Measurements from ENCODE around the gene TTLL12.
"Not testable (repeated sequence)": the region's sequence is repeated elsewhere in the genome, so short reads cannot be mapped to it uniquely, and the experiment has no call there.

TTLL12 gene

DNA sequence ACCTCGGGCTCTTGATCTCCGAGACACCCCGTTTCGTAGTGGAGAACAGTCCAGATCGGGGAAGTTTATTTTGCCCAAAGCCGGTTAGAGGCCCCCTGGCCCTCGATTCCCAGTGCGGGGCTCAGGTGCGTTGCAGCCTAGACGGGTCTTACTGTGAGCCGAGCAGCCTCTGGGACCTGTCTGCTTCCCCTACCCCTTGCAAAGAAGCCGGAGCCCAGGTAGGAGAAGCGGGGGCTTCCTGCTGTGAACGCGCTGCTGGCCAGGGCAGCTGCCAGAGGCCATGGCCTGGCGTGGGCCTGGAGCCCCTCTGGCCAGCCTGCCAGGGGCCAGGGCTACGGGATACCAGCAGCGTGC, 35.0 kb downstream of the TTLL12 start:
- DNase-seq: no peak

DNA sequence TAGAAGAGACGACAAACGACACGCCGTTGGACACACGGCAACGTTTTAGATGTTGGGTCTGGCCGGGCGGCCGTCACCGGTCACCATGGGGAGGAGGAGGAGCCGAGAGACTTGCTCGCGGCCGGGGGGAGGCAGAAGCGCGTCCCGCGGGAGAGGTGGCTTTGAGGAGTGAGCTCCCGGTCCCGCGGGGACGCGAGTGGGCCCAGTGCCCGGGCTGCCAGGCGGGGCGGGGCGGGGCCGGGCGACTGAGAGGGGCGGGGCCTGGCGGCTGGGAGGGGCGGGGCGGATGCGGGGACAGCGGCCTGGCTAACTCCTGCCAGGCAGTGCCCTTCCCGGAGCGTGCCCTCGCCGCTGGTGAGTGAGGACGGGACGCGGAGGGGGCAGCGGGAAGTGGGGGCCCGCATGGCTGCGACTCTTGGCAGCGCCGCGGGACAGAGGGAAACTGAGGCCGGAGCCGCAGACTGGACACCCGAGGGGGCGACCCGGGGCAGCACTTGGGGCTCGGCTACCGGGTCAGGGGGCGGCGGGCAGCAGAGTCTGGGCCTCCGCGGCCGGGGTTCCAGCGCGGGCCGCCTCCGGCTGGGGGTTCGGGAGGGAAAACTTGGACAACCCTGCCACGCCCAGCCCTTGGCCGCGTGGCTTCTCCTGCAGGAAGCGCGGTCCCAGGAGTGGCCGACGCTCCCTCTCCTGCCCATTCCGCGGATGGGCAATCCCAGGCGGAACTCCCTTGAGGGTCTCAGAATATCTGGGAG, 35.5 kb downstream of the TTLL12 start, which contains the start of gene TSPO:
Gene TSPO, plus strand, starts transcription at position 309 of the 752 bp plus-strand sequence. CDS start 7,680 bp downstream, outside the sequence.
- peak; percentile 74 for DNase-seq

GRCh38 chr22:43150731-43151206, 36.2 kb downstream of the TTLL12 start:
- no peak for DNase-seq

- DNase-seq: no peak
Observed at GRCh38 chr22:43148581-43148980, 38.4 kb downstream of the TTLL12 start.

GRCh38 chr22:43147821-43148220, 39.1 kb downstream of the TTLL12 start:
- no peak for DNase-seq

DNA sequence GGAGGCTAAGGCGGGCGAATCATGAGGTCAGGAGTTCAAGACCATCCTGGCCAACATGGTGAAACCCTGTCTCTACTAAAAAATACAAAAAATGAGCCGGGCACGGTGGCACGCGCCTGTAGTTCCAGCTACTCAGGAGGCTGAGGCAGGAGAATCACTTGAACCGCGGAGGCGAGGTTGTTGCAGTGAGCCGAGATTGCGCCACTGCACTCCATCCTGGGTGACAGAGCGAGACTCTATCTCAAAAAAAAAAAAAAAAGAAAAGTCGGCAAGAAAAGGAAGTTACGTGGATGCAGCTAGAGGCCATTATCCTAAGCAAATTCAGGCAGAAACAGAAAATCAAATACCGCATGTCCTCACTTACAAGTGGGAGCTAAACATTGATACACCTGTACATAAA, 40.6 kb downstream of the TTLL12 start:
- DNase-seq: not testable (repeated sequence)

- not testable (repeated sequence) for DNase-seq
Observed at GRCh38 chr22:43145371-43145770, 41.6 kb downstream of the TTLL12 start.

DNA sequence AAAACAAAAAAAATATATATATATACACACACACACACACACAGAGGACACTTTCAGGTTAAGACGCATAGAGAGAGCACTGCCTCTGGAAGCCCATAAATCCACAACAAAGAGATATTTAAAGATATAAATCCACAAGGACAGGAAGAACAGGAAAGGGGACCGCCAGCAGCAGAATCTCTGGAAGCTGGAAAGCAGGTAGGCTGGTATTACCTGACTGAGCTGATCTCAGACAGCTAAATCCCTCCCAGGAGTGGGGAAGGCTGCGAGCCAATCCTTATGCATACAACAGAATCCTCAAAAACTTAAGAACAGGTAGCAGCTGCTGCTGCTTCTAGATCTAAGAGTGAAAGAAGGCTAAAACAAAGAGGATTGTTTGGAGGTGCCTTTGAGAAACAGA, 42.0 kb downstream of the TTLL12 start:
- no peak for DNase-seq

- DNase-seq: peak; percentile 86
Observed at GRCh38 chr22:43142880-43143562, 43.9 kb downstream of the TTLL12 start, which contains the start of gene MCAT. MCAT (minus strand) TSS chr22:43143398; CDS start chr22:43143348, 50 bp downstream.

DNA sequence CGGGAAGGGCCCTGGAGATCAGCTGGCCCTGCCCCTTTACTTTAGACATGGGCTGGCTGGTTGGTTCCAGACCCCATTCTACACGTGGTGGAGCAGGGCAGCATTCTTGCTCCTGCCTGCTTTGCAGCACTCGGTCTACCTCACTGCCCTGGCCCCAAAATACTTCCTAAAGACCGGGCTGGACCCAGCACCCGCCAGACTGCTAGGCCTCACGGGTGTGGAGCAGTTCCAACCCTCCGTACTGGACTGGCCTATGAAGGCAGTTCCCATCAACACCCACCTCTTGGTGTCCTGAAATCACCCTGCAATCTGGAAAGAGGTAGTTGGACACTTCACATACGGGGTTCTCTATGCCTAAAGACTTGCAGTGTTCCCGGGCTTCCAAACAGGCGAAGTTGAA, 50.1 kb downstream of the TTLL12 start:
- DNase-seq: no peak

GRCh38 chr22:43136255-43136654, 50.7 kb downstream of the TTLL12 start:
- DNase-seq: peak; percentile 42

DNA sequence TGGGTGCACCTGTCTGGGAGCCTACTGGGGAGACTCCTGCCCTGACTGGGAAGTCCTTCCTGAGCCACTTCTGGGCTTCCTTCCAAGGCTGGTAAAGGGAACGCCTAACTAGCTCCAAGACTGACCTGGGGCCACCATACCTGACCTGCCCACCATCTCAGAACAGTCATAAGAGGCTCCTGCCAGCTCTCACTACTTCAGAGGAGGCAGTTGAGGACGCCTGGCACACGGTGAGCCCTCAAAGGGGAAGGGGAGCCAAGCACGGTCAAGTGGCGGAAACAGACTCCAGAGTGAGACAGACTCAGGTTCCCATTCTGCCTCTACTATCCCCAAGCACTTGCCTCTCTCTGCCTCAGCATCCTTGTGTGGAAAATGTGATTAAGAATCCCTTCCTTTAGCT, 51.4 kb downstream of the TTLL12 start:
- DNase-seq: no peak

DNA sequence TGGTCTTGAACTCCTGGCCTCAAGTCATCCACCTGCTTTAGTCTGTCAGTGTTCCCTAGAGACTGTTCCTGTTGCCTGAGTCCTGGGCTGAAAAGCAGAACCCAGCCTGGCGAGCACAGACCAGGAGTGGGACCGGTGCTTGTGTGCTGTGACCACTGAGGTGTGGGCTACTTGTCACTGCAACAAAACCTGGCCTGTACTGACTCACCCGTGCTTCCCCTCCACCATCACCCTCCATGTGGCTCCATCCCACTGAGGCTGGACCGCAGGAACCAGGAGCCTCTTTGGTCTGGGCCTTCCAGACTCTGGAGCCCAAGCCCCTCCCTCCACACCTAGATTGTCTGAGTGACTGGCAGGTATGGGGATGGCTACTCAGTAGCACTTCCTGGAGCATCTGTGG, 52.4 kb downstream of the TTLL12 start:
- no peak for DNase-seq

DNA sequence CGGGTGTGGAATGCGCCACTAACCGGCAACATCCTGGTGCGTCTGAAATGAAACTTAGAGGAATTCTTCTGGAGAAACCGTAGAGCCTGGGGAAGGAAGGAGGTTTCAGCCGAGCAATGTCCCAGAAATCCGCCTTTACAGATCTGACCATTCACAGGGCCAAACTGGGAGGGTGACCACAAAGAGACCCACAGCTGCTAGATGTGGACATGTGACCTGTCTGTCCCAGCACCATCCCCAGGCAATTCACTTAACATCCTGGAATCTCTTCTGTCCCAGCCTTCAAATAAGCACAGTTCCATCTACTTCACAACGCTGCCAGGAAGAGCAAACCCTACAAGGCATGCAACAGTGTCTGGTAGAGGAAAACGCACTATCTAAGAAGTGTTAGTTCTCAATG, 53.5 kb downstream of the TTLL12 start:
- DNase-seq: no peak

DNA sequence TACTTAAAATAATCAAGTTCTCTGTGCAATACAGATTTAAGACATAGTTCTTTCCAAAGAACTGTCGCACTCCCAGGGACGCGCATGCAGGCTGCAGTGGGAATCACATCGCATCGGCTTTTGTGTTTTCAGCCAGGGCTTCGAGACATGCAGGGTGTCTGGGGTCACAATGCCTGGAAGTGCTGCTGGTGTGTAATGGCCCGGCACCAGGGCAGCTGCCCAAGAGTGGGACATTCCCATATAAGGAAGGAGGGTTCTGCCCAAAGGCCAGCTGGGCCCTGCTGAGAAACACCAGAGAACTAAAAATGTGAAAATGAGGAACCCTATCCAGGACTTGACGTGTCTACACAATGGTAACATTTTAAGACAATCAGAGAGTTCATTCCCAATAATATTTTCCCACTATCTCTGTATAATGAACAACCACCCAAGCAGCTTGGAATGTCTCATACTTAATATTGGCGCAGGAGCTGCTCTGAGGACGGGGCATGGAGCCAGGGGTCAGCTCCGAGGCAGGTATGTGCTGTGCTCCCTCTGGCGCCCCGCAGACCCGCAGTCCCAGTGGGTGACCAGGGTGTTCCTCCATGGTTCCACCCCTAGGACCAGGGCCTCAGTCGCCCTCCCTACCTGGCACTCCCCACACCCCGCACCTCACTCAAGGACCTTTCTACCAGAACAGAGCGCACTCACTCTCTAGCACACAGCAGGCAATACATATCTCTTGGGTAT, 55.0 kb downstream of the TTLL12 start:
- no peak for DNase-seq

- DNase-seq: no peak
Observed at GRCh38 chr22:43129426-43130425, 57.2 kb downstream of the TTLL12 start.

GRCh38 chr22:43128928-43129424, 58.0 kb downstream of the TTLL12 start:
- no peak for DNase-seq

GRCh38 chr22:43128116-43128515, 58.8 kb downstream of the TTLL12 start:
- no peak for DNase-seq

DNA sequence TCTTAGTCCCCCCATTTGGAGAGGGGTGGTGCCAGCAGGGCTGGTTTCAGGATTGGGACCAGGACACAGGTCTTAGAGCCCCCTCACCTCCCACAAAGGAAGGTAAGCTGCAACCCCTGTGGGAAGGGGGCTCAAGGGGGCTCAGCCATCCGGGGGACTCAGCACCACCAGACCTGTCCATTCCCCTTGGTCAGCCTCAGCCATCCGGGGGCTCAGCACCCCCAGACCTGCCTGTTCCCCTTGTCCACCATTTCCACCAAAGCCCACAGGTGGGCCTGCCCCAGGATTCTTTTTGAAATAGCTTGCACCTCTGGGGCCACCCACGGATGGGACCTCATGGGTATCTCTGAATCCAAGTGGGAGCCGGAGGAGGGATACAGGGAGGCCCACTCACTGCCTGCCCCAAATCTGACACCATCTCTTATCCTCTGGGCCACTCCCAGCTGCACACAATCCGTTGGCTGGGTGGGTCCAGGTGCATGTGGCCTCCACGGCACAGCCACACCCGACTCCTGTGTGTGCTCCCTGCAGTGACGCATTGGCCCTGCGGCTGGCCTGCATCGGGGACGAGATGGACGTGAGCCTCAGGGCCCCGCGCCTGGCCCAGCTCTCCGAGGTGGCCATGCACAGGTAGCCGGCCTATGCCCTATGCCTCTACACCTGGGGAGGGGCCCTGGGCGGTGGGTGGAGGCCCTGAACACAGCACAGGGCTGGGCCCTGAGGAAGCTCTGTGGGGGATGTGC, 59.6 kb downstream of the TTLL12 start:
- no peak for DNase-seq

- no peak for DNase-seq
Observed at GRCh38 chr22:43126501-43127165, 60.3 kb downstream of the TTLL12 start.

All from activated CD4-positive, CD25-positive, alpha-beta regulatory T cell treated with anti-CD3 and anti-CD28 coated beads, Interleukin-2, amount 50 U/mL, for 72 hours (primary cell).